Measurements from ENCODE around the gene SRPX2. TPM values are rescaled to one million over a fixed set of nuclear protein-coding genes. Genes with fewer than 3 reads are reported as not detected.

Gene SRPX2
- total RNA-seq, 4 donors from 2014 or later, result 79.9 to 165 (median 109) TPM

DNA sequence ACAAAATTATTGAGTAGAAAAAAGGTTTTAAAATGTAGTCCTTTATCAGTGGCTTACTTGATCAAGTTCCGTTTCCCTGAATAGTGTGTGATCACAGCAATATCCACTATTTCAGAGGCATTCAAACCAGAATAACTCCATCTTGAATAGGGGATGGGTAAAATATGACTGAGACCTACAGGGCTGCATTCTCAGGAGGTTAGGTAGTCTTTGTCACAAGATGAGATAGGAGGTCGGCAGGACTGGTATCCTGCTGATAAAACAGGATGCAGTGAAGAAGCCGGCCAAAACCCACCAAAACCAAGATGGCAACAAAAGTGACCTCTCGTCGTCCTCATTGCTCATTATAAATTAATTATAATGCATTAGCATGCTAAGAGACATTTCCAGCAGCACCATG is 32.0 kb upstream of the SRPX2 start:
- no peak for TF ChIP-seq CTCF (IDR thresholded peaks at IDR 0.05; ENCODE audit: low read depth)

DNA sequence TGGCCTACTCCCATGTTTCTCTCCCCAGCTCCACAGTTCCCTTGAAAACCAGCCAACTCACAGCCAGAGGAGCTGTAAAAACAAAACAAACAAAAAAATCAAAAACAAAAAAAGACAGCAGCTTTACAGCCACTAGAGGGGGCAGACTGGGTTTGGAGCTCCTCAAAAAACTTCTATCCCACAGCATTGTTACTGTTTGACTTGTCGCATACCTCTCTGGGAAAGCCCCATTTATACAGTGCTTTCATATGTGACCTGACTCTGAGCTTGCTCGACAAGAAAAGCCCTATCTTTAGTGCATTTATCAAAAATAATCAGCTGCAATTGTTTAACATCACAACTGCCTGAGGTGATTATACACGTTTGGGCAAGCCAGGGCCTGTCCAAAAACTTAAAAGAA is 29.0 kb upstream of the SRPX2 start:
- no peak for TF ChIP-seq CTCF (IDR thresholded peaks at IDR 0.05; ENCODE audit: low read depth)

- no peak for TF ChIP-seq CTCF (IDR thresholded peaks at IDR 0.05; ENCODE audit: low read depth)
Measured at GRCh38 chrX:100623001-100623400, 21.0 kb upstream of the SRPX2 start.

GRCh38 chrX:100625985-100626491 is 18.0 kb upstream of the SRPX2 start:
- no peak for TF ChIP-seq CTCF (IDR thresholded peaks at IDR 0.05; ENCODE audit: low read depth)

DNA sequence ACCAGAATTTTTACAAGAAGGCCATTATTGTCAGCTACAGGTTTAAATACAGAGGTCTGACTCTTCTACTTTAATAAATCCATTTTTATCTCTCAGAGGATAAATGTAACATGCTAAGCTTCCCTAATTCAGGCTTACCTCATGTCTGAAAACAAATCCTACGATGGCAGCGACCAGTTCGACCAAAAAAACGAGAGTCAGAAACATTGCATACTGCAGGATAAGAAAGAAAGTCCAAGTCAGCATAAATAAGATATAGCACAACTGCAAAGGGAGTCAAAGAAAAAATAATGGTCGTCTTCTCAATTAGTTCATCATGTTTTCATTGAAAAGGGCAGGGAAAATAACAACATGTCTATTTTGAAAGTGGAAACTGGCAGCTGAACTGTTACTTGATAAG is 9.0 kb upstream of the SRPX2 start:
- TF ChIP-seq CTCF (IDR thresholded peaks at IDR 0.05; ENCODE audit: low read depth), result no peak

DNA sequence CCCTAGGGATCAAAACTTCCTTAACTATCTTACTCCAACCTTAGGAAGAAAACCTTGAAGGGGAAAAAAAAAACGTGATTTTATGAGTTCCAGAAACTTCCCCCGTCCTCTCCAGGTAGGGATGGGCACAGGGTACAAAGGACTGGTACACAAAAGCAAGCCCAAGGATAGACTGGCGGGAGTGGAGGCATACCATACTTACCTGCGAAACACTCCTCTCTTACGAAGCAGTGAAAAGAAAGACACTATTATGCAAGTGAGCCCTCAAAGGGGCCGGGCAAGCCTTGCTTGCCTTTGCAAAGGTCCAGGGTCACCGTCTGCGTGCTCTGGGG is 8.0 kb upstream of the SRPX2 start:
- TF ChIP-seq CTCF (IDR thresholded peaks at IDR 0.05; ENCODE audit: low read depth), result no peak

GRCh38 chrX:100636321-100636991 is 7.5 kb upstream of the SRPX2 start, which contains the start of gene TSPAN6:
TSPAN6 (minus strand) TSS chrX:100636806; CDS start chrX:100636694, 112 bp downstream.
- no peak for TF ChIP-seq CTCF (IDR thresholded peaks at IDR 0.05; ENCODE audit: low read depth)

Data from subcutaneous adipose tissue (tissue), 4 donors.